T-helper 2 cell treated with Interferon-gamma antibody and Interleukin-4, amounts not matched to agents 5 μg/mL and 100 μg/mL, for 36 hours (primary cell): Measurements from ENCODE around the gene MRPS34.

Experiments used
- DNase-seq: peaks from one replicate; pipeline ENCODE4 v3.0.0; 2021; ENCODE audit warnings: low spot score
- H3K27ac Mint-ChIP-seq: one replicate; pipeline ENCODE4 v1.8.0; 2021; ENCODE audit warnings: mild to moderate bottlenecking, mixed read lengths
- H3K27me3 Mint-ChIP-seq: one replicate; pipeline ENCODE4 v1.8.0; 2021; ENCODE audit warnings: low read depth, mixed read lengths
- H3K36me3 Mint-ChIP-seq: one replicate; pipeline ENCODE4 v1.8.0; 2021; ENCODE audit warnings: low read depth, mixed read lengths
- H3K4me1 Mint-ChIP-seq: one replicate; pipeline ENCODE4 v1.8.0; 2021; ENCODE audit warnings: low read depth, mixed read lengths
- H3K4me3 Mint-ChIP-seq: one replicate; pipeline ENCODE4 v1.8.0; 2022; ENCODE audit warnings: mild to moderate bottlenecking, moderate library complexity, mixed read lengths
- H3K9me3 Mint-ChIP-seq: one replicate; pipeline ENCODE4 v1.8.0; 2021; ENCODE audit warnings: mixed read lengths

Gene MRPS34

GRCh38 chr16:1749152-1750117 lies 23.5 kb downstream of the MRPS34 start:
- no peak overlapping the region for H3K27ac Mint-ChIP-seq
- no peak overlapping the region for H3K4me3 Mint-ChIP-seq
- H3K9me3 Mint-ChIP-seq, result no peaks in the 10 kb centered on the region
- no peaks in the 10 kb centered on the region for H3K4me1 Mint-ChIP-seq
- DNase-seq, result no peak
- H3K36me3 Mint-ChIP-seq, result peaks cover 8% of the 10 kb centered on the region
- H3K27me3 Mint-ChIP-seq, result no peaks in the 10 kb centered on the region

- H3K36me3 Mint-ChIP-seq, result peaks cover 8% of the 10 kb centered on the region
- no peak overlapping the region for H3K4me3 Mint-ChIP-seq
- H3K4me1 Mint-ChIP-seq, result no peaks in the 10 kb centered on the region
- H3K9me3 Mint-ChIP-seq, result no peaks in the 10 kb centered on the region
- DNase-seq, result no peak
- no peak overlapping the region for H3K27ac Mint-ChIP-seq
- H3K27me3 Mint-ChIP-seq, result no peaks in the 10 kb centered on the region
Measured at GRCh38 chr16:1747934-1748333, 25.0 kb downstream of the MRPS34 start.

- Mint-ChIP-seq H3K36me3 (peaks cover 4% of the 10 kb centered on the region), H3K27me3 (no peaks in the 10 kb centered on the region), H3K9me3 (no peaks in the 10 kb centered on the region), H3K4me3 (no peak overlapping the region), H3K4me1 (no peaks in the 10 kb centered on the region), H3K27ac (no peak overlapping the region)
- DNase-seq, result no peak
Measured at GRCh38 chr16:1746693-1747195, 26.2 kb downstream of the MRPS34 start.

GRCh38 chr16:1745900-1746692 lies 26.8 kb downstream of the MRPS34 start:
- H3K27ac Mint-ChIP-seq, result no peak overlapping the region
- no peaks in the 10 kb centered on the region for H3K4me1 Mint-ChIP-seq
- H3K36me3 Mint-ChIP-seq, result peaks cover 5% of the 10 kb centered on the region
- DNase-seq, result no peak
- no peak overlapping the region for H3K4me3 Mint-ChIP-seq
- H3K27me3 Mint-ChIP-seq, result no peaks in the 10 kb centered on the region
- no peaks in the 10 kb centered on the region for H3K9me3 Mint-ChIP-seq

- peaks cover 5% of the 10 kb centered on the region for H3K36me3 Mint-ChIP-seq
- no peak for DNase-seq
- H3K9me3 Mint-ChIP-seq, result no peaks in the 10 kb centered on the region
- no peak overlapping the region for H3K27ac Mint-ChIP-seq
- H3K4me1 Mint-ChIP-seq, result no peaks in the 10 kb centered on the region
- H3K4me3 Mint-ChIP-seq, result no peak overlapping the region
- no peaks in the 10 kb centered on the region for H3K27me3 Mint-ChIP-seq
Measured at GRCh38 chr16:1745181-1745899, 27.6 kb downstream of the MRPS34 start.

- no peak overlapping the region for H3K27ac Mint-ChIP-seq
- no peaks in the 10 kb centered on the region for H3K27me3 Mint-ChIP-seq
- peaks cover 5% of the 10 kb centered on the region for H3K36me3 Mint-ChIP-seq
- no peaks in the 10 kb centered on the region for H3K4me1 Mint-ChIP-seq
- H3K4me3 Mint-ChIP-seq, result no peak overlapping the region
- H3K9me3 Mint-ChIP-seq, result no peaks in the 10 kb centered on the region
- no peak for DNase-seq
Measured at GRCh38 chr16:1744338-1744840, 28.5 kb downstream of the MRPS34 start.

- Mint-ChIP-seq H3K9me3 (no peaks in the 10 kb centered on the region), H3K27ac (no peak overlapping the region), H3K4me3 (no peak overlapping the region), H3K36me3 (peaks cover 5% of the 10 kb centered on the region), H3K27me3 (no peaks in the 10 kb centered on the region), H3K4me1 (no peaks in the 10 kb centered on the region)
- no peak for DNase-seq
Measured at GRCh38 chr16:1743376-1744337, 29.3 kb downstream of the MRPS34 start.

- Mint-ChIP-seq H3K27me3 (no peaks in the 10 kb centered on the region), H3K9me3 (no peaks in the 10 kb centered on the region), H3K27ac (no peak overlapping the region), H3K4me1 (no peaks in the 10 kb centered on the region), H3K36me3 (peaks cover 3% of the 10 kb centered on the region), H3K4me3 (no peak overlapping the region)
- no peak for DNase-seq
Measured at GRCh38 chr16:1741553-1742165, 31.3 kb downstream of the MRPS34 start.

GRCh38 chr16:1740781-1741490 lies 32.0 kb downstream of the MRPS34 start:
- Mint-ChIP-seq H3K9me3 (no peaks in the 10 kb centered on the region), H3K36me3 (peaks cover 3% of the 10 kb centered on the region), H3K4me3 (no peak overlapping the region), H3K27ac (no peak overlapping the region), H3K4me1 (no peaks in the 10 kb centered on the region), H3K27me3 (no peaks in the 10 kb centered on the region)
- no peak for DNase-seq

- Mint-ChIP-seq H3K36me3 (peaks cover 3% of the 10 kb centered on the region), H3K4me1 (no peaks in the 10 kb centered on the region), H3K27ac (no peak overlapping the region), H3K27me3 (no peaks in the 10 kb centered on the region), H3K9me3 (no peaks in the 10 kb centered on the region), H3K4me3 (no peak overlapping the region)
- DNase-seq, result no peak
Measured at GRCh38 chr16:1740234-1740633, 32.7 kb downstream of the MRPS34 start.

- no peak for DNase-seq
- H3K27me3 Mint-ChIP-seq, result no peaks in the 10 kb centered on the region
- no peaks in the 10 kb centered on the region for H3K9me3 Mint-ChIP-seq
- H3K4me3 Mint-ChIP-seq, result no peak overlapping the region
- H3K27ac Mint-ChIP-seq, result no peak overlapping the region
- H3K36me3 Mint-ChIP-seq, result no peaks in the 10 kb centered on the region
- H3K4me1 Mint-ChIP-seq, result no peaks in the 10 kb centered on the region
Measured at GRCh38 chr16:1734816-1735215, 38.1 kb downstream of the MRPS34 start.

GRCh38 chr16:1734123-1734522 lies 38.8 kb downstream of the MRPS34 start:
- no peak overlapping the region for H3K27ac Mint-ChIP-seq
- H3K9me3 Mint-ChIP-seq, result no peaks in the 10 kb centered on the region
- no peak overlapping the region for H3K4me3 Mint-ChIP-seq
- DNase-seq, result no peak
- H3K36me3 Mint-ChIP-seq, result no peaks in the 10 kb centered on the region
- no peaks in the 10 kb centered on the region for H3K27me3 Mint-ChIP-seq
- H3K4me1 Mint-ChIP-seq, result no peaks in the 10 kb centered on the region
